Activated CD4-positive, alpha-beta T cell treated with anti-CD3 and anti-CD28 coated beads, Interleukin-2, Interleukin-4, amounts not matched to agents 100 ng/mL and 50 ng/mL, durations not matched to agents 16 hours and 8 hours (primary cell): ENCODE results near the gene TIMP3.

Experiments
- DNase-seq: peaks from one replicate; pipeline ENCODE4 v3.0.0-alpha.2; 2020; ENCODE audit warnings: low spot score

Gene TIMP3

GRCh38 chr22:32882774-32883530 is 81.4 kb downstream of the TIMP3 start:
- DNase-seq: no peak

DNA sequence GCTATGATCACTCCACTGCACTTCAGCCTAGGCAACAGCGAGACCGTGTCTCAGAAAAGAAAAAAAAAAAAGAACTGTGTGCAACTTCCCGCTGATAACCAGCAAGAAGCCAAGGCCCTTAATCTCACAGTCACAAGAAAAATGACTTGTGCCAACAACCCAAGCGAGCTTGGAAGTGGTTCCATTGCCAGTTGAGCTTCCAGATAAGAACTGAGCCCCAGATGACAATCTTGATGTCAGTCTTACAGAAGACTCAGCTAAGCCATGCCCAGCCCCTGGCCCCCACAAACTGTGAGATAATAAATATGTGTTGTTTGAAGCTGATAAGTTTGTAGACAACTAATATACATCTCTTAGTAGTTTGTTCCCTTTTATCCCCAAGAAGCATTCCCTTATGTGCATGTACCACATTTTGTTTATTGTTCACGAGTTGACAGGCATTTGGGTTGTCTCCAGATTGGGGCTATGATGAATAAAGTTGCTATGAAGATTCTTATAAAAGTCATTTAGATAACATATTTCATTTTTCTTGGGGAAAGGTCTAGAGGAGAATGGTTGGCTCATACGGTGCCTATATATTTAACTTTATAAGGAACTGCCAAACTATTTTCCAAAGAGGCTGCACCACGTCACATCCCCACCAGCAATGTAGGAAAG is 85.9 kb downstream of the TIMP3 start:
- DNase-seq: no peak

GRCh38 chr22:32888976-32889375 is 87.5 kb downstream of the TIMP3 start:
- DNase-seq: no peak

DNA sequence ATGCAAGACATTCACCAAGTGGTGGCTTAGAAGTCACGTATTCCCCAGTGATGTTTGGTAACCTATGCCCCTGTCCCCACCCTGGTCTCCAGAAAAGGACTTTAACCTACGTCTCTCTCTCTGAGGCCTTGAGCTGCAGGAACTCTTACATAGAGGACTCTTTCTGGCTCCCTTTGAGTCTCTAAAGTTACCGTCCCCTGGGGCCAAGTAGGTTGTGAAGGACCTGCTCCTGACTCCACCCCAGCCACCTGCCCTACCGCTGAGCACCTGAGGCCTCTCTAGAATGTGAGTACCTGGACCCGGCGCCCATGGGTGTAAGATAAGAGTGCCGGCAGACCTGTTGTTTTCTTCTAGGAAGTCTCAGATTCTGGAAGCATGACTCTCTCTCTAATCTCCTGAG is 95.4 kb downstream of the TIMP3 start:
- DNase-seq: no peak

GRCh38 chr22:32897400-32897799 is 95.9 kb downstream of the TIMP3 start:
- DNase-seq: no peak

DNA sequence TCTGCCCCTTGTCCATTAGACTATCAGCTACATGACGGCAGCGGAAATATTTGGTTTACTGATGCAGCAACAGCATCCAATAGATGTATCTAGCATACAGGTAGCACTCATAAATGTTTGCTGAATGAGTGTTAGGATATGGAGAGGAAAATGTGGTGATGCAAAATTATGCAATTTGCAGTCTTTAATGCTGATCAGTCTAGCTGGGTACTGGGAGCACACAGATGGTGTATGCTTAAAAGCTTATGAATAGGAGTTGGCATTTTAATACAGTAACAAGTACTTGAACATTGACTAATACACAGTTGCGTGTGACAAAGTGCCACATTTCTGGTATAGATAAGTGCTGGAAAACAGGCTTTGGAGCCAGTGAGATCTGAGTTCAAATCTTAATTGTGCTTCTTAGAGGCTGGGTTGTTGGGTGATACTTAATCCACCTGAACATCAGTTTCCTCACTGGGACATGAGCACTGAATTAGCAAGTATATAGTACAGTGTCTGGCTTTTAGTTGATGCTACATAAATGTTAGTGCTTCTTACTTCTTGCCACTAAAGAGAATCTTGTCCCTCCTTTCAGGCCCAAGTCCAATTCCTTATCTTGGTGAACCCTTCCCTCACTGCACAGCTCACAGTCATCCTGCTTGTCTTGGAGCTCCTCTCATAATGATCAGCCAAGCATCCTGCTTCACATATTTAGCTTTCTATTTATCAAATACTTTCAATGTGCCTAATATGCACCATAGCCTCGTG is 99.6 kb downstream of the TIMP3 start:
- no peak for DNase-seq

DNA sequence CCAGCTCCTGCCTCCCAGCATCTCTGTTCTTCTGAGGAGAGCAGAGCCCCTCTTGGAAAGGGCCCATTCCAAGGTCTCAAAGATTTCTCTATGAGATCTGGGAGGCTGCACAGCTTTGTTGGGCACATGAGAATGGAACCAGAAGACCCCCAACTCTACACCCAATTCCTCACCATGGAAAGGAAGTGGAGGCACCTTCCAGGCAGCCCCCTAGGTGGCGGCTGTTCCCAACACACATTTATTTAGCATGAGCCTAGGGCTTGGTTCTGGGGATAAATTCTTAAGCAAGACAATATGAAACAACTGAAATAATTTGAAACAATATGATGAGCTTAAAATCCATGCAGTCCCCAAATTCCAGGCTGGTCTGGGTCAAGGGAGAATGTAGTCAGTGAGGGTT is 100.4 kb downstream of the TIMP3 start:
- no peak for DNase-seq

DNA sequence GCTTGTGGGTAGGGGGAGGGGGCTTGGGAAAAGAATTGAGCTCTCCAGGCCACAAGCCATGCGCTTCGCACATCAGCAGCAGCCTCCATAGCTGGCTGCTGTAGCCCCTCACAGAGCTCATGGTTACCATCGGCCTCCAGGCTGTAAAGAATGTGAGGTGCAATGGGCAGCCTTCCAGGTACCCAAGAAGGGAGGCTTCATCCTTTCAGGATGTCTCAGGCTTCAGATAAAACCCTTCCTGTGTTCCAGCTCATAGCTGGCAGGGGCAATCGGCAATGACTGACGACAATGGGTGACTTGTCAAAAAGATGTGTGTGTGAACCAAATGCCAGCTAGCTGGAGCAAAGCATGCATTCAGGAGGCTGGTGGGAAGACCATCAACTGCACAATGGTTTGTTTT is 102.0 kb downstream of the TIMP3 start:
- no peak for DNase-seq

DNA sequence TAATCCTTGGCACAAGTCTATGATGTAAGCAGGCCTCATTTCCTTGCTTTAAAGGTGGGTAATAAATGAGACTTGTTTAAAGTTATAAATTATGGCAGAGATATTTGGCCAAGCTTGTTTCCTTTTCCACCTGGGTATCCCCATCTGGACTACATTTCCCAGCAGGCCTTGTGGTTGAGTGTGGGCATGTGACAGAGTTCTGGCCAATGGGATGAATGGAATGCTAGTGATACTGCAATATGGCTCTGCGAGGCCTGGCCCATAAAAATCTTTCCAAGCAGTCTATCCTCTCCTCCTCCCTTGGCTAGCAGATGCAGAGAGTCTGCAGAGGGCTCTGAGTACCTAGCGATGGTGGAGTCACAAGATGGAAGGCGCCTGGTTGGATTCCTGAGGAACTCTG is 102.5 kb downstream of the TIMP3 start:
- DNase-seq: peak; percentile 24

DNA sequence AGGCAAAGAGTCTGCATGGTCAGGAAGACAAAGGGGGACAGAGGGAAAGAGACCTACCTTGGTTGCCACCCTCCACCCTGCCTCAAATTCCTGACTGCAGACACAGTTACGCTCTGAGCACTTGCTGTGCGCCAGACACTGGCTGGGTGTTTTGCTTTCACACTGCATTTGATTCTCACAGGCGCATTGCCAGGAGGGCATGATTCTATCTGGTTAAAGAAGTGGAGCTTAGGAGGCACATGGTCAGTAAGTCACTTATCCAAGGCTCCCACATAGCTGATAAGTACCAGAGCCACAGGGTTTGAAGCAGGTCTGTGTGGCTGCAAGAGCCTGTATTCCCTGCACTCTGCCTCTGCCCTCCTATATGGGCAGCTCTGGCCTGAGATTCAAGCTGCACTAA is 103.9 kb downstream of the TIMP3 start:
- DNase-seq: no peak

DNA sequence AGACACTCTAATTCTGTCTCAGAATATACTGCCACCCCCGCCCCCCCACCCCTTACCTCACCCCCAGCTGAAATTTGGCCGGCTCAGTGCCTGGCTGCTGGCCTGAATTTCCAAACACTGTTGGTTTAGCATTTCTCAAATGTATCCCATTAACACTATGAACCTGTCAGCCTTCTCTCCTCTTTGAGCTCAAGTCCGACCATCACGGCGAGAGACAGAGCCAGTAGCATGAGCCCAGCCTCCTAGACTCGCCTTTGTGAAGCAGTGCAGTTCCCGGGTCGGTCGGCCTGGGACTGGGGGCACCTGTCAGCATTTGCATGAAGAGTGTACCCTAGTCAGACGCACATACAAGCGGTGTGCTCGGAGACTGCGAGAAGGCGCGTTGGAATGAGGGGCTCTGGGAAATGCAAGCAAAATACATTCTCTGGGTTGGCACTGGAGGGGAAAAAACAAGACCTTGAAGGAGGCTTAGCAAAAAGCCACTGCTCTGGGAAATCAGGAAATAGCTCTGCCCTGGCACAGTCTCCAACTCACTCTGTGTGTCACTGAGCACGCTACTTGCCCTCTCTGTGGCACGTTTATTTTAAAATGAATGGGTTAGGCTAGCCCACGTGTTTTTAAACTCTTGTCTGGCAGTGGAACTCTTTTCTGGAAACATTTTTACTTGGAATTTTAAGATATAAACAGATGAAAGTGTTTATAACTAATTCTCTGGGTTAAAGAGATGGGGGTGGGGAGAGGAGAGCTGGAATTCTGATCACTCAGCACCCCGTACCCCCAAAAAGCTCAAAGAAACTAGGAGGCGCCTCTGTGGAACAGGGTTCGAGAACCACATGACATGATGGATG is 108.3 kb downstream of the TIMP3 start:
- no peak for DNase-seq

- no peak for DNase-seq
Observed at GRCh38 chr22:32910429-32910772, 108.9 kb downstream of the TIMP3 start.

GRCh38 chr22:32911503-32911902 is 110.0 kb downstream of the TIMP3 start:
- no peak for DNase-seq
